Stimulated activated CD4-positive, alpha-beta T cell treated with anti-CD3 and anti-CD28 coated beads, Interleukin-15, amount 100 ng/mL, for 24 hours (primary cell): ENCODE results near the gene ITPK1.

ENCODE experiments used
- DNase-seq: peaks from one replicate; pipeline ENCODE4 v3.0.0-alpha.2; 2020

Gene ITPK1

GRCh38 chr14:92945544-92945943, 170.2 kb downstream of the ITPK1 start:
- no peak for DNase-seq

GRCh38 chr14:92944976-92945375, 170.7 kb downstream of the ITPK1 start:
- DNase-seq = no peak

GRCh38 chr14:92943855-92944570, 171.7 kb downstream of the ITPK1 start:
- no peak for DNase-seq

GRCh38 chr14:92942976-92943710, 172.6 kb downstream of the ITPK1 start:
- DNase-seq = no peak

GRCh38 chr14:92942576-92942975, 173.1 kb downstream of the ITPK1 start:
- DNase-seq = no peak

- DNase-seq = no peak
Observed at GRCh38 chr14:92942136-92942535, 173.6 kb downstream of the ITPK1 start.

GRCh38 chr14:92941531-92941930, 174.2 kb downstream of the ITPK1 start:
- DNase-seq = no peak

GRCh38 chr14:92940543-92940942, 175.2 kb downstream of the ITPK1 start:
- DNase-seq = no peak

- no peak for DNase-seq
Observed at GRCh38 chr14:92939699-92940098, 176.0 kb downstream of the ITPK1 start.

GRCh38 chr14:92938890-92939671, 176.6 kb downstream of the ITPK1 start:
- no peak for DNase-seq

GRCh38 chr14:92938235-92938875, 177.4 kb downstream of the ITPK1 start:
- no peak for DNase-seq

GRCh38 chr14:92937051-92937937, 178.4 kb downstream of the ITPK1 start:
- DNase-seq = no peak

- DNase-seq = no peak
Observed at GRCh38 chr14:92936085-92936484, 179.6 kb downstream of the ITPK1 start.

GRCh38 chr14:92935446-92935845, 180.3 kb downstream of the ITPK1 start:
- DNase-seq = no peak

GRCh38 chr14:92934196-92935085, 181.3 kb downstream of the ITPK1 start:
- no peak for DNase-seq

GRCh38 chr14:92933481-92933880, 182.2 kb downstream of the ITPK1 start:
- DNase-seq = no peak

GRCh38 chr14:92932448-92933395, 183.0 kb downstream of the ITPK1 start:
- DNase-seq = no peak

GRCh38 chr14:92931681-92932447, 183.9 kb downstream of the ITPK1 start:
- DNase-seq = no peak
